Subcutaneous adipose tissue (tissue), 4 donors: ENCODE measurements around the gene DNAH8. TPM values are rescaled to one million over a fixed set of nuclear protein-coding genes. Genes with fewer than 3 reads are reported as not detected.

Experiments used
- CTCF ChIP-seq: fragments of 450-650 bp; IDR thresholded peaks from one replicate; pipeline ENCODE4 v1.5.1; 2016; ENCODE audit warnings: low read depth, mild to moderate bottlenecking, control low read depth, antibody characterized with exemption, moderate library complexity
- total RNA-seq, 4 donors: library from RNA; depleted of rRNA; stranded (reverse); fragments of >200 nt; gene quantifications; one replicate each; pipeline ENCODE4 v1.1.0, GENCODE V29; 2016

DNAH8 gene
- total RNA-seq, 4 donors from 2014 or later, result not detected

- no peak for TF ChIP-seq CTCF
Observed at GRCh38 chr6:39037082-39037508, 322.0 kb downstream of the DNAH8 start.

- TF ChIP-seq CTCF, result no peak
Observed at GRCh38 chr6:39037707-39038106, 322.6 kb downstream of the DNAH8 start.

- no peak for TF ChIP-seq CTCF
Observed at GRCh38 chr6:39040080-39040673, 325.1 kb downstream of the DNAH8 start.

GRCh38 chr6:39041072-39041471 lies 326.0 kb downstream of the DNAH8 start:
- no peak for TF ChIP-seq CTCF

GRCh38 chr6:39043776-39044175 lies 328.7 kb downstream of the DNAH8 start:
- no peak for TF ChIP-seq CTCF

GRCh38 chr6:39044181-39044580 lies 329.1 kb downstream of the DNAH8 start:
- no peak for TF ChIP-seq CTCF

GRCh38 chr6:39047434-39048327 lies 332.6 kb downstream of the DNAH8 start:
- no peak for TF ChIP-seq CTCF
